Right hindlimb (tissue), 1 donor: ENCODE data around the gene ARMH1.
A peak's percentile ranks its signal among the peaks of the same experiment; 100 is the strongest.

ENCODE experiments used
- DNase-seq: peaks from one replicate; pipeline ENCODE4 v3.0.0-alpha.2; 2018

The ARMH1 gene

GRCh38 chr1:44672254-44672955 is 2.1 kb upstream of the ARMH1 start:
- DNase-seq: peak; percentile 50

GRCh38 chr1:44672961-44673674 is 1.4 kb upstream of the ARMH1 start:
- no peak for DNase-seq

DNA sequence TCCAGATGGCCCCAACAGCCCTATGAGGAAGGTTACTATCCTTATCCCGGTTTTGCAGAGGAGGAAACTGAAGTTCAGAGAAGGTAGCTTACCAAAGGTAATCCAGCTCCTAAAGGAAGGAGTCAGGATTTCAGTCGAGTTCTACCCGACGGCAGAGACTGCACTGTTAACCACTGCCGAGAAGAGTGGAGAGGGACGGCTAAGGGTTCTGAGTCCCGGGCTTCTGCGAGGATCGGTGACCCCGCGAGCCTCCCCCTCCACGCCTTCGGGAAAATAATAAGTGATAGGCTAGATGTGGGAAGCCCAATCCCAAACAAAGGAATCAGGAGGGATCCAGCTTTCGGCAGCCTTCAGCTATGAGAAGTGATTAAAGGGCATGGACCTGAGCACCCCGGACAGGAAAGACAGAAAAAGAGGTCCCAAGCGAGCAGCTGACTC is 820 bp upstream of the ARMH1 start:
- DNase-seq: no peak

DNA sequence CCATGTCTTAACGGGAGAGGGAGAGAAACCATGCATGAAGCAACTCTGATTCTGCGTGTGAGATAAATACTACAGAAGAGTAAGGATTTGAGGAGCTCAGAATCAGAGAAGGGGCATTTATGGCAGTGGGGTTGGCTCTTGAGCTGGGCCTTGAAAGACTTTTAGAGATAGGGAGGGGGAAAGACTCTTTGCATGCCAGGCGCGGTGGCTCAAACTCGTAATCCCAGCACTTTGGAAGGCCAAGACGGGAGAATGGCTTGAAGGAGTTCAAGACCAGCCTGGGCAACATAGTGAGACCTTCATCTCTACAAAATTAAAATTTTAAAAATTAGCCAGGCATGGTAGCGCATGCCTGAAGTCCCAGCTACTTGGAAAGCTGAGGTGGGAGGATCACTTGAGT is 672 bp downstream of the ARMH1 start:
- no peak for DNase-seq

DNA sequence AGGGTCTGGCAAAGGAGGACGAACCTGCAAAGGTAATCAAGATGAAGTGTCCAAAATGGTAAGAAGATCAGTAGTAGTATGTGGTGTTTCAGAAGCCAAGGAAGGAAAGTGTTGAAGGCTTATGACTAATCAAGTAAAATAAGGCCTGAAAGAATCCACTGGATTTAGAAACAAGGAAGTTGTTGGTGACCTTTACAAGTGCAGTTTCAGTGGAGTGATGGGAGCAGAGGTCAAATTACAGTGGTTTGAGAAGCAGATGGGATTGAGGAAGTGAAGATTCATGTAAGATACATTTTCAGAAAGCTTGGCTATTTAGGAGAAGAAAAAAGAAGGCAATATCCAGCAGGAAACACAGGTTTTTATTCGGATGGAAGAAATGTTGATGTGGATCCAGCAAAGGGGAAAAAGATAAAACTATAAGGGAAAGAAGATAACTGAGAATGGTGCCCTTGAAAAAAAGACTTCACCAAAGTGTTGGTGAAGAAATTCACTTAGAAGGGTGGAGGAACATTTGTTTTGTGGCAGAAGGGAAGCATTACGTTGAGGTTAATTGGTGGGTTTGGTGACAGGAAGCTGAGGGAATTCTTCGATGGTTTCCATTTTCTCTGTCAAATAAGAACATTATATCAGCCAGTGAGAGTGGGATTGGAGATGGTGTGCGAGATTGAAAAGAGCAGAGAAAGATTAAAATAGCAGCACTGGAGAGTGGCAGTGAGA is 2.1 kb downstream of the ARMH1 start:
- no peak for DNase-seq

GRCh38 chr1:44677201-44677766 is 2.8 kb downstream of the ARMH1 start:
- no peak for DNase-seq

DNA sequence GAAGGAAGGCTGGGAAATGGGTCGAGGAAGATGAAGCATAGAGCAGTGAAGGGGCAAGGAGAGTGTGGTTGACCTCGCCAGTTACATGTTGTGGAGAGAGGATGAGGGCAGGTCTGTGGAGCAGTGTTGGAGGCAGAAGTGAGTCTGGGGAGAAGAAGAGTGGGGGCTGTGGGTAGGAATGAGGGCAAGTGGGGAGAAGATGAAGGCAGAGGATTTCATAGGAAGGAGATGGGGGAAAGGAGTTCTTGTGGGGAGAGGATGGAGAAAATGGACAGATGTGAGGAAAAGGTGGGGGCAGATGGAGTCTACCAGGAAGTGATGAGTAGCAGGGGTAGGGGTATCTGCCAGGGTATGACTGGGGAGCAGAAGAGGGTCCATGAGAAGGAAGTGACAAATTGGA is 3.6 kb downstream of the ARMH1 start:
- DNase-seq: no peak

DNA sequence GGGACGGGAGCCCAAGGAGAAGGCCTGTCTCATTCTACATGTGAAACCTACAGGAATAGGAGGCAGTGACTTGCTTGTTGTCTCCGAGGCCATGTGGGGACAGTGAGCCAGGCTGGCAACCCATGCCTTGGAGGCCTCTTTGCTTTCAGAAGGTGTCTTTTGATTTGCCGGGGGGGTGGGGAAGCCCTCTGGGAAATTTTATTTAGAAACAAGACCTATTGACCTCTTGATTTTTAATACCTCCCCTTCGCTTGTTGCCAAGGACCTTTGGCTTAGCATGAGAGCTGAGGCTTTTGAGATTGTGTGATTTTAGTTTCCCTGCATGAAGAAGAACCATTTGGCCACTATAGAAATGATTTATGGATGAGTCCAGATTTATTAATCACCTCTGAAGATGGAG is 4.1 kb downstream of the ARMH1 start:
- no peak for DNase-seq

- no peak for DNase-seq
Measured at GRCh38 chr1:44679468-44679867, 5.0 kb downstream of the ARMH1 start.

- DNase-seq: no peak
Measured at GRCh38 chr1:44681905-44682882, 7.7 kb downstream of the ARMH1 start.

- no peak for DNase-seq
Measured at GRCh38 chr1:44682883-44683265, 8.4 kb downstream of the ARMH1 start.

- DNase-seq: no peak
Measured at GRCh38 chr1:44684525-44684924, 10.0 kb downstream of the ARMH1 start.

- DNase-seq: no peak
Measured at GRCh38 chr1:44685218-44685617, 10.7 kb downstream of the ARMH1 start.

DNA sequence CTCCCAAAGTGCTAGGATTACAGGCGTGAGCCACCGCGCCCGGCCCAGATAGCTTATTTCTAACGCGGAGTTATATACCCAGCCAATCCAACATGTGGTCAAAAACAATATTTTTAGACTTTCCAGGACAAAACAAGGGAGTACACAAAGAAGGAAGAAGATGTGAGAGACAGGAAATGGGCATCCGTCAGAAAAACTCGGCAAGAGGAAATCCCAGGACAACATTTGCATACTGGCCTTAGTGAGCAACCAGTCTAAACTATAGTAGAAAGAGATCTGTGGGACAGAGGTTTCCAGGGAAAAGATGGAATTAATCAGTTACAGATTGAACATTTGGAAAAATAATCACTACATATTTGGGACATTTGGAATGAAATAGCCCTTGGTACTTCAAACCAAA is 11.4 kb downstream of the ARMH1 start:
- DNase-seq: no peak

DNA sequence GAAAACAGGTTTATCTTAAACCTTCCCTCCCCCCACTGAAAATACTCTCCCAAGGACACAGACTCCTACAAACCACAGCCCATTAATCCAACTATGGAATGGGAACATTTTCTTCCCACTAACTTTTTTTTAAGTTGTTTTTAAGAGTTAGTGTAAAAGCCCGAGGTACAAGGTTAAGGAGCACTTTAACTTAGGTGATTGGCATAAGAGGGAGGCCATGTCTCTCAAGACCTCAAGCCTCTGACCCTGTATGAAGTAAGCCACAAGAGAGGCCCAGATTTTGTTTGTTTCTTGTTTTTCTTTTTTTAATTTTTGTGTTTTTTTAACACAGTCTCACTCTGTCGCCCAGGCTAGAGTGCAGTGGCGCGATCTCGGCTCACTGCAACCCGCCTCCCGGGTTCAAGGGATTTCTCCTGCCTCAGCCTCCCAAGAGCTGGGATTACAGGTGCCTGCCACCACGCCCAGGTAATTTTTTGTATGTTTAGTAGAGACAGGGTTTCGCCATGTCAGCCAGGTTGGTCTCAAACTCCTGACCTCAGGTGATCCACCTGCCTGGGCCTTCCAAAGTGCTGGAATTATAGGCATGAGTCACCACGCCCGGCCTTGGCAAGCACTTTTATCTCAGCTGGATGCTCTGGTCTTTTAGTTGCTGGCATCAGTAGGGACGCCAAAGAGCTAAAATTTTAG is 14.4 kb downstream of the ARMH1 start:
- DNase-seq: no peak

DNA sequence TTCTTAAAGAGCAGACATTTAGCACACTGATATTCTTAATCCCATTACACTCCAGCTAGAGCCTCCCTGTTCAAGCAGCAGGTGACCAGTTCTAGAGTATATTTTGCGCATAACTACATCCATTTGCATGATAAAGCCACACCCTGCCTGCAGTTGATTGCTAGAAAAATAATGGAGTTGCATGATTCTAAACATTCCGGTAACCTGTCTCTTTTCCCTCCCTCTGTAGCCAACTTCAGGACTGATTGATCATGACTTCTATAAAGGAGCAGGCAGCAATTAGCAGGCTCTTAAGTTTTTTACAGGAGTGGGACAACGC is 14.9 kb downstream of the ARMH1 start:
- DNase-seq: no peak

DNA sequence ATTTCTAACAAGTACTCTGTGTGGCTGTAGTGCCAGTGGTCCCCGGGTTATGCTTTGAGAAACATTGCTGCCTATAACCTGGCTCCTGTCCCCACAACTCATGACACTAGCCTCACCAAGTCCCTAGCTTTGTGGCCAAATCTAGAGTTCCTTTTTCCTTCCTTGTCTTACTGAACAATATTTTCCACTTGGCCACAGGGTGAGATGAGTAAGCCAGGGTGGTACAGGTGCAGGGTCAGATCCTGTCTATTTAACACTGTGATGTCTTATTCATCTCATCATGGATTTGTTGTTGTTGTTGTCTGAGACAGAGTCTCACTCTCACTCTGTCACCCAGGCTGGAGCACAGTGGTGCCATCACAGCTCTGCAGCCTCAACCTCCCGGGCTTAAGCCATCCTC is 18.6 kb downstream of the ARMH1 start:
- no peak for DNase-seq

- DNase-seq: no peak
Measured at GRCh38 chr1:44693900-44694299, 19.4 kb downstream of the ARMH1 start.

DNA sequence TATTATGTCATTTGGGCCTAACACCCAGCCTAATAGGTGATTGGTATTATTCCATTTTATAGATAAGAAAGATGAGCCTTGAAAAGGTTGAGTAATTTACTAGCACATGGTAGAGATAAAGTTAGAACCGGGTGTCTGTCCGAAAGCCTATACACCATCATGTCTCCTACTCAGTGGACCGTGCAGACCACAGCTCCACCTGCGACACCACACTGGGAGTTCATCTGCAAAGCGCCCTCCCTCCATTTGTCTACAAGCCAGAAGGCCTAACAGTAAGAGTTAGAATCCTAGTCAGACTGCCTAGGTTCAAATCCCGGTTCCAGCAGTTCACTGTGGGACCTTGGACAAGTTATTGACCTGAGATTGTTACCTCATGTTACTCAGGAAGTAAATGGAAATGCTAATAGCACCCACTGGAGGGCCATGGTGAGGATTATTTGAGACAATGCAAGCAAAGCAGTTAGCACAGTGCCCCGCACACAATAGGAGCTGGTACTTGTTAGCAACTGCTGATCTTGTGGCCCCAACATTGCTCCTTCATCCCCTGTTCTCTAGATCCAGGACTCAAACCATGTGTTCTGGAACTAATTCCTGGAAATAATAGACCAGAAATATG is 20.5 kb downstream of the ARMH1 start:
- no peak for DNase-seq

DNA sequence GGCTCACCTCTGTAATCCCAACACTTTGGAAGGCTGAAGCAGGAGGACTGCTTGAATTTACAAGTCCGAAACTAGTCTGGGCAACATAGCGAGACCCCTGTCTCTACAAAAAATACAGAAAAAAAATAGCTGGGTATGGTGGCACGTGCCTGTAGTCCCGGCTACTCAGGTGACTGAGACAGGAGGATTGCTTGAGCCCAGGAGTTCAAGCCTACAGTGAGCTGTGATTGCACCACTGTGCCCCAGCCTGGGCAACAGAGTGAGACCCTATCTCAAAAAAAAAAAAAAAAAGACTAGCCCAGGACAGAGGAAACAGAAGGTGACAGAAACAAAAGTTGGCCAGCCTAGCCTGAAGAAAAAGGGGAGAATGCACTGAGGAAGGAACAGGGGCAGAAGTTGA is 21.2 kb downstream of the ARMH1 start:
- no peak for DNase-seq

DNA sequence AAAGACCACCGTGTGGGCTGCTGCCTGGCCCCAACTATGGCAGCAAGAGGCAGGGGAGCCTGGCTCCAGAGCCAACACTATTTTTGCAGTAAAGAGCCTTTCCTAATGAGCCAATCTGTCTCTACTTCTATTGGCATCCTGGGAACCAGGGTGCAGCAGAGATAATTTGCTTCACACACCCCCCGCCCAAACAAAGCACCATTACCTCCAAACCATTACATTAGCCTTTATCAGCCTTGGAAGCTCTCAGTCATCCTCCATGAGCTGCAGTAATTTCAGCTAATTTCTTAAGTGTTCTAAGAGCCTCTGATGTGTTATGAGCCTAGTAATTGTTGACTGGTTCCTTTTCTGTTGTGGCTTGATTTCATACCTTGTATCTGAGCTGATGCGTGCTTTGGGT is 21.6 kb downstream of the ARMH1 start:
- DNase-seq: no peak
